Esophagus muscularis mucosa (tissue), 4 donors: ENCODE results near the gene GNG10.

Source experiments
- CTCF ChIP-seq, 3 experiments: fragments of 200-600 bp in 2 of 3; fragments of 450-650 bp in 1 of 3; sonication (generic) in 2 of 3; IDR thresholded peaks; one replicate each; pipeline ENCODE4 v1.5.1; 2017 to 2019; ENCODE audit warnings: antibody characterized with exemption in 3 of 3, mild to moderate bottlenecking in 2 of 3, moderate library complexity in 1 of 3
- EP300 ChIP-seq: sonication (generic); formaldehyde crosslinking; IDR thresholded peaks from one replicate; pipeline ENCODE4 v1.6.1; 2017; ENCODE audit warnings: antibody characterized with exemption
- POLR2AphosphoS5 ChIP-seq, 2 donors: sonication (generic); formaldehyde crosslinking; IDR thresholded peaks; one replicate each; pipeline ENCODE4 v1.6.1; 2017; ENCODE audit warnings: antibody characterized with exemption in 2 of 2

GRCh38 chr9:111615928-111616327 lies 45.5 kb upstream of the GNG10 start:
- TF ChIP-seq POLR2AphosphoS5 (IDR thresholded peaks at IDR 0.05) (no peak), EP300 (no peak), CTCF (IDR thresholded peaks at IDR 0.05) (no peak)
